Colon (tissue), 2 donors: ENCODE data around the gene RNF157.
"Not testable (repeated sequence)": the region's sequence is repeated elsewhere in the genome, so short reads cannot be mapped to it uniquely, and the experiment has no call there.

ENCODE experiments used
- FAIRE-seq: peaks from 2 replicates; lab custom pipeline; 2012; peaks lifted over from hg19 to GRCh38; lab: Jason Lieb, UNC
- donor health status: control.
- donor health status: control.

RNF157 gene

DNA sequence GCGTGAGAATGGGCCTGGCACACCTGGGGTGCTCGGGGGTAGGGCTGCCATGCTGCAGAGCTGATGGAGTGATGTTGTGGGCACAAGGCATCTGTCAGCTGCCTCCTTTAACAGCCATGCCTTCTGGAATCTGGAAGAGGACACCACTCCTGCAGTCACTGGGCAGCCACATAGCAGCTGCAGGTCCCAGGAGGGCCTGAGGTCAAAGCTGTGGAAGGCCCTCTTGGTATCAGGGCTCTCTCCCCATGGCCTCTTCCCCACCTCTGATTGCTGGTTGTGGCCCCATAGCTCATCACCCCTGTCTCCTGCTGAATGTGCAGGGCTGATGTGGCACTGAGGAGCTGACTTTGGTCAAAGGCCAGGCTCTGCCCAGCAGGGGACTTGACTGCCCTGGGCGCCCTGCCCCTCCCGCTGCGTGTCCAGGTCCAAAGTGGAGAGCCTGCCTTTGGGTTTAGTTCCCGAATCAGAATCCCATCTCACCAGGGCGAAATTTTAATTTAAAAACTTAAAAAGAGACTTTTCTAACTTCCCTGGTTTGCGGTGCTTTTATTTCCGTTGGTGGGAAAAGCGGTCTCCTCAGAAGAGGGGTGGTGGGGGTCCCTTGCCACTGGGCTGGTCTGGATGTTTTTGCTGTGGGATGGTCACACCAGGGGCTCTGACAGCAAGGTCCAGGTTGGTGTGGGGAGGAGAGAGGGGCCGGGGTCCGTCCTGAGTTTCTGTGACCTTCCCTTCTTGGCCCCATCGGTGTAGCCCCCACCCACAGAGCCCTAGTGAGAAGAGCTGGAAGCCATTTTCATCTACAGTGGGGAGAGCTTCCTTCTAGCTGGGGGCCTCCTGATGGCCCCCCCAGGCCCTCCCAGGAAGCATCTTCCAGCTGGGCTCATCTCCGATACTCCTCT is 30.7 kb upstream of the RNF157 start:
- FAIRE-seq: no peak

DNA sequence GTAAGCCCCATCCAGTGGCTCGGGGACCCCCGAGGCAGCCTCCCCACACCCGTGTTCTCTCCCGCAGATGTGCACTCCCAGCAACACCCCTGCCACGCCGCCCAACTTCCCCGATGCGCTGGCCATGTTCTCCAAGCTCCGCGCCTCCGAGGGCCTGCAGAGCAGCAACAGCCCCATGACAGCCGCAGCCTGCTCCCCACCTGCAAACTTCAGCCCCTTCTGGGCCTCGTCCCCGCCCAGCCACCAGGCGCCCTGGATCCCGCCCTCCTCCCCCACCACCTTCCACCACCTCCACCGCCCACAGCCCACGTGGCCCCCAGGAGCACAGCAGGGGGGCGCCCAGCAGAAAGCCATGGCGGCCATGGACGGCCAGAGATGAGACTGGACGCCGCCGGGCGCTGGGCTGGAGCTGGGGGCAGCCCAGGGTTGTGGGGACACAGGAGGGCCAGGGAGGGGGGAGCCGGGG is 29.9 kb upstream of the RNF157 start:
- FAIRE-seq: no peak

DNA sequence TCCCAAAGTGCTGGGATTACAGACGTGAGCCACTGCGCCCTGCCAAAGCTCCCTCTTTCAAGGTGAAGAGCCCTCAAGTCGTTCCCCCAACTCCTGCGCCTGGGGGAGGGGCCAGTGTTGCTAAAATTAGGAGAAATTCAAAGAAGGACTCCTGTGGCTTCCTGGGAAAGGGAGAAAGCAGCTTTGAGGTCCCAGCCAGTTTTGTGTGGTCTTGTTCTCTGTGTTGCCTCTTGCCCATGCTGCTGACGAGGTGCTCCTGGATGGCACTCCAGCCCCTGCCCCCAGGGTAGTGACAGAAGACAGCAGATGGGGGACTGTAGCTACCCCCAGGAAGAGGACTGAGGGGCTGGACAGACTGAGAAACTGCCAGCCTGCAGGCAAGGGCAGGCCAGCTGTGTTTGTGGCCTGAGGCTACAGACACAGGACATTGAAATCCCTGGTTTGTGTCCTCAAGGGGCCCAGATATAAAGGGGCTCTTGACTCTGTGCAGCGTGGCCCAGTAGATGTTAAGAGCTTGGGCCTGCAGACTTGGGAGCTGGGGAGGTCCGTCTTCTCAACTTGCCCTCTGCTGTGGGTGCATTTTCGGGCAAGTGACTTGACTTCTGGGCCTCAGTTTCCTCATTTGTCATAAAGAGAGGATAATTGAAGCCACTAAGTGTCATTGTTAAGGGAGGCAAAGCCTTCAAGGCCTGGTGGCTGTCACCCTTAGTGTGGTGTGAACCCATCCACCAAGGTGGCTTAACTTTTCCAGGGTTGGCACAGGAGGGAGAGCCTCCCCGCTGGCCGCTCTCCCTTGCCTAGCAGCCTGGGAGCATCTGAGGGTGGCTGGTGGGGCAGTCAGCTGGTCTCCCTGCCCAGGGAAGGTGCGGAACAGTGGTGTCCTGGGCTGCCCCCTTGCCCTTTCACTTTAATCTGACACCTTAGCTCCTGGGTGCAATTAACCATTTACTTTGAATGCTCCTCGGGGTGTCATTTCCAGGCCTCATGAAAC is 29.0 kb upstream of the RNF157 start:
- no peak for FAIRE-seq

DNA sequence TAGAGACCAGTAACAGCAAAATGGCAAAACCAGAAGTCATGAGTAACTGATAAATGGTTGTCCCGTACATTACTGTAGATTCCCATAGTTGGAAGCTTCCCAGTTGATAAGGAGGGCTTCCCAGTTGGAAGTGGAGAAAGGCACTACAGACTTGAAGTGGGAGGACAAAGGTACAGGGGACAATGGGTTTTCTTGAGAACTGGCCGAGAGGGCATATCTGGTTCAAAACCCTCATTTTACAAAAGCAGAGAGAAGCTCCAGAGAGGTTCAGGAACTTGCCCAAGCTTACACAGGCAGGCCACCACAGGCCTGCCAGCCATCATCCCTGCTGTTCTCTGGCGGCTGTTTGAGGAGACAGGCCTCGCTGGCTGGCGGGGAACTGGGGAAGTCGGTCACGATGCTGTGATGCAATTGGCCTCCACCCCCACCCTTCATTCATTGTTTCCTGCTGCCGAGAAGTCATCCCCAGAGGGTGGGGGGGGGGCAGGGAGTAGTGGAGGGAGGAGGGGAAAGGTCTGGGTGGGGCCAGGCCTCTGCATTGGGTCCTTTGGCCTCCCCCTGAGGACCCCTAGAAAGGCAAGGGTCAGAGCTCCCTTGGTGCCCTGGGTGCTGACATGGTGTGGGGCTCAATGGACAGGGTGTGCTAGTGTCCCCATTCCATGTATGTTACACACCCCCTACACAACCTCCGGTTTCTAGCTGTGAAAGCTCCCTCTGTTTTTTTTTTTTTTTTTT is 27.9 kb upstream of the RNF157 start:
- no peak for FAIRE-seq

DNA sequence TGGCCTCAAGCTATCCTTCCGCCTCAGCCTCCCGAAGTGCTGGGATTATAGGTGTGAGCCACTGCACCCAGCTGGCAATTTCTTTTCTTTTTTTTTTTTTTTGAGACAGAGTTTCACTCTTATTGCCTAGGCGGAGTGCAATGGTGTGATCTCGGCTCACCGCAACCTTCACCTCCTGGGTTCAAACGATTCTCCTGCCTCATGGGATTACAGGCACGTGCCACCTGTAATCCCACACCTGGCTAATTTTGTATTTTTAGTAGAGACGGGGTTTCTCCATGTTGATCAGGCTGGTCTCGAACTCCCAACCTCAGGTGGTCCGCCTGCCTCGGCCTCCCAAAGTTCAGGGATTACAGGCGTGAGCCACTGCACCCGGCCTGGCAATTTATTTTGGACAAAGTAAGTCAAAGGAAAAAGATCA is 27.3 kb upstream of the RNF157 start:
- not testable (repeated sequence) for FAIRE-seq

GRCh38 chr17:76267051-76267576 is 26.8 kb upstream of the RNF157 start:
- FAIRE-seq: no peak

DNA sequence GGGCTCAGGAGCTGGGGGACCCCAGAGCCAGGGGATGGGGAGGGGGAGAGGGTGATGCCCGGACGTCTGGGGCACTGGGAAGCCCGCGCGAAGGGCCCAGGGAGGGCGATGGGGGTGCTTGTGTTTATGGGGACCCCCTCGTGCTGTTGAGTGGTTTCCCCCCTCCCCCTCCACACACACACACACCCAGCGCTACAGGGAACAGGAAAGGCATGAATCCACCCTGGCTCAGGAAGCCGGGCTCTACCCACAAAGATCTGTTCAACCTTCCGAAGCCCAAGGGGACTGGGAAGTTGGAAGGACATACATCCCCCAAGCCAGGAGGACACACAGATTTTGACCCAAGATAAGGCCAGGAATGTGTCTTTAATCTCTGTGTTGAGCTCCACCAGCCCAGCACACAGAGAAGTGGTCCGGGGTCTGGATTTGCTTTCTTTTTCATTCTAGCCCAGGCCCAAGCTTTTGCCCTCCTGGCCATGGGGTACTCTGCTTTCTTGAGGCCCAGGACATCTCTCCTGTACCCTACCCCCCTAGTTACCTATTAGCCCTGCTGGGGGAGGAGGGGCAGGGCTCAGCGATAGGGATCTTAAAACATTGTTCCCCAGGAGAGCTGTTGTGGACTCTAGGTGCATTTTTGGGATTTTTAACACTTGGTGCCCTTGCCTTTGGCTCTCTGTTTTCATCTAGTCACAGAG is 26.1 kb upstream of the RNF157 start:
- FAIRE-seq: no peak

DNA sequence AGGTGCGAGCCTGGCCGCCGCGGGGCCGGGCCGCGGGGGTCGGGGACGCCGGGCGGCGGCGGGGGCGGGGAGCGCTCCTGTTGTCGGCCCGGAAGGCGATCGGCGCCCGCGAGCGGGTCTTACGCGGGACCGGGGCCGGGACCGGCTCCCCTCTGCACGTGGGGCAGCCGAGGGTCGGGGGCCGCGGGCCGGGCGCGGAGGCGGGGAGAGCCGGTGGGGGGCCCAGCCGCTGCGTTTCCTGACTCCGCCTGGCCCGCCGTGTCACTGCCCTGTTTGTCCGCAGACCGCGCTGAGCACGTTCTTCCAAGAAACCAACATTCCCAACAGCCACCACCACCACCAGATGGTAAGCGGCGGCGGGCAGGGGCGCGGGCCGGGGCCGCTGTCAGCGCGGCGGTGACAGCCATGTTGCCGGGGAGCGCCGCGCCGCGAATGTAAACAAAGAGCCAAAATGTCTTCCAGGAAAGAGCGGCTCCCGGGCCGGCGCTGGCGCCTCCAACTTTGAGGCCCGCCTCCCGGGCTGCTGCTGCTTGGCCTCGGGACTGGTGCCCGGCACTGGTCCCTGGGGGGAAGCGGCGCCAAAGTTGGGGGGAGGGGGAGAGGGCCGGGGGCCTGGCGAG is 25.4 kb upstream of the RNF157 start:
- no peak for FAIRE-seq

DNA sequence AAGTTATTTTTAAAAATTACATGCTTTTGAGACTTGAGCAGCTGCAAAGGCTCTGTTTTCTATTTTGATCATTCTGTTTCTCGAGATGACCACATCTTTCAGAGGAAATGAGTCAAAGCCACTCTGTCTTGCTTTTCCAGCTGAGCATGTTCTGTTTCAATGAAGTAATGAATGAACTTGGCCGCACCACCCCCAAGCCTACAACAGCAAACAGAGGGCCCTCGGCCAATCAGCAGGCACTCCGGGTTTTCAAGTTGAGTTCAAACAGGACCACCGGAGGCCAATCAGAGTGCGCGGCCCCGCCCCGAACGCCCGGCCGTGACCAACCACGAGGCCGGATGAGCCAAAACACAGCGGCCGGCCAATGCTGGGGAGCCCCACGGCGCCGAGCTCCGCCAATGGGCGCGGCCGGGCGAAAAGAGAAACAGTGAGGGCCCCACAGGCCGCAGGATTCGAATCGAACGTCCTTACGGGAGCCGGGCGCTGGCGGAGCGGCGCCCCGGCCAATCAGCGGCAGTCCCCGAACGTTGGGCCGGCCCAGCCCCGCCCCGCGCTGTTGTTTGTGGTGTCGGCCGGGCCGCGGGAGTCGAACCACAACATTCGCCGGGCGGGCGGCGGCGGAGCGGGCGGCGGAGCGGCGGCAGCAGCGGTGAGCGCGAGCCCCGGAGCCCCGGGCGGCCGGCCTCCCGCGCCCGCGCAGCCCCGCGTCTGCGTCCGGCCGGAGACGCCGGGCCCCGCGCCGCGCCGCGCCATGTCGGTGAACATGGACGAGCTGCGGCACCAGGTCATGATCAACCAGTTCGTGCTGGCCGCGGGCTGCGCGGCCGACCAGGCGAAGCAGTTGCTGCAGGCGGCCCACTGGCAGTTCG is 24.7 kb upstream of the RNF157 start, which contains the start of gene UBALD2:
TSS of gene UBALD2 (plus strand) at position 594 of the 869 bp plus-strand sequence. CDS start at position 752, 158 bp downstream.
- FAIRE-seq: peak; percentile 57

GRCh38 chr17:76264425-76264754 is 24.1 kb upstream of the RNF157 start:
- FAIRE-seq: no peak

- FAIRE-seq: no peak
These were observed 23.6 kb upstream of the RNF157 start for GRCh38 chr17:76263896-76264295.

GRCh38 chr17:76262732-76263344 is 22.5 kb upstream of the RNF157 start:
- FAIRE-seq: no peak

- FAIRE-seq: no peak
These were observed 21.3 kb upstream of the RNF157 start for GRCh38 chr17:76261421-76262215.

GRCh38 chr17:76260669-76261068 is 20.4 kb upstream of the RNF157 start:
- FAIRE-seq: no peak

DNA sequence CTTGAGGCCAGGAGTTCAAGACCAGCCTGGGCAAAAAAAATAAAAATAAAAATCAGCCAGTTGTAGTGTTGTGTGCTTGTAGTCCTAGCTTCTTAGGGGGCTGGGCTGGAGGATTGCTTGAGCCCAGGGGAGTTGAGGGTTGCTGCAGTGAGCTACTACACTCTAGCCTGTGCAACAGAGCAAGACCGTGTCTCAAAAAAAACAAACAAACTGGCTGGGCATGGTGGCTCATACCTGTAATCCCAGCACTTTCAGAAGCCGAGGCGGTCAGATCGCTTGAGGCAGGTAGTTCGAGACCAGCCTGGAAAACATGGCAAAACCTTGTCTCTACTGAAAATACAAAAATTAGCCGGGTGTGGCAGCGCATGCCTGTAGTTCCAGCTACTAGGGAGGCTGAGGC is 19.9 kb upstream of the RNF157 start:
- FAIRE-seq: no peak

- FAIRE-seq: not testable (repeated sequence)
These were observed 16.2 kb upstream of the RNF157 start for GRCh38 chr17:76256430-76257050.

DNA sequence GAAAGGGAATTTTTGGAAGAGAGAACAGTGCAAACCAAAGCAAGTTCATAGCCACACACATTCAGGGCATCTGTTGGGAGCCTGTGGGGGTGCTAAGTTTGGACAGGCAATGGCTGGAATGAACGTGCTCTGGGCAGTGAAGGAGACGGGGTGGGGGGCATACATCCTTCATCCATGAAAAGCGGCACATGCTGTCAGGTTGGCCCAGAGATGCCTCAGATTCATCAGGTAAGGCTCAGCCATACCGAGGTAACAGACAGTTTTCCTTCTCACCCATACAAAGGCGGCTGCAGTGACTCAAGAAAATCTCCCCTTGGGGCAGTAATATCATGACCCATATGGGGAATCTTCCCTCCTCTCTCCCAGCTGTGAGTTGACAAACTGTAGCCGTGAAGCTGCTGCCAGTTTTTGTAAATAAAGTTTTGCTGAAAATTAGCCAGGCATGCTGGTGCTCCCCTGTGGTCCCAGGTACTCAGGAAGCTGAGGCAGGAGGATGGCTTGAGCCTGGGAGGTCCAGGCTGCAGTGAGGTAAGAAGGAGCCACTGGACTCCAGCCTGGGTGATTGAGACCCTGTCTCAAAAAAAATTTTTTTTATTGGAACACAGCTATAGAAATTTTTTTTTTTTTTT is 15.6 kb upstream of the RNF157 start:
- FAIRE-seq: no peak
